PC-9 (cell line): ENCODE results near the gene SPTSSA. TPM values are rescaled to one million over a fixed set of nuclear protein-coding genes. Genes with fewer than 3 reads are reported as not detected.
A peak's percentile ranks its signal among the peaks of the same experiment; 100 is the strongest.
"Not testable (repeated sequence)": the region's sequence is repeated elsewhere in the genome, so short reads cannot be mapped to it uniquely, and the experiment has no call there.

Source experiments
- BruUV-seq: library from RNA; stranded (reverse); fragments of 400-500 nt; replicated peaks from 2 replicates; lab custom pipeline; 2021; lab: Mats Ljungman, UMichigan
- CTCF ChIA-PET: fragments of 300-600 bp; sonication (Branson Sonifier 250); formaldehyde crosslinking; loops from one replicate; lab custom pipeline; 2022; ENCODE audit warnings: antibody characterized with exemption; lab: Charles Lee
- POLR2A ChIA-PET: fragments of 300-600 bp; sonication (Branson Sonifier 250); formaldehyde crosslinking; loops from one replicate; lab custom pipeline; 2022; ENCODE audit warnings: antibody characterized with exemption; ENCODE audit not compliant: unreplicated experiment; lab: Charles Lee
- DNase-seq, 2 experiments: peaks; one replicate each; pipeline versions ENCODE4 v3.0.0 to v3.0.0-alpha.2; 2015 to 2022; ENCODE audit warnings: mixed read lengths in 1 of 2
- H2AFZ ChIP-seq: fragments of 200-600 bp; sonication (generic); 2 replicates; pipeline ENCODE4 v1.8.1; 2017; ENCODE audit warnings: antibody characterized with exemption
- H3F3A ChIP-seq: fragments of 200-600 bp; sonication (generic); 2 replicates; pipeline ENCODE4 v1.8.1; 2017; ENCODE audit warnings: antibody characterized with exemption, mild to moderate bottlenecking, low read depth; ENCODE audit not compliant: insufficient read depth
- H3K27ac ChIP-seq: fragments of 200-600 bp; sonication (generic); 2 replicates; pipeline ENCODE4 v1.6.1; 2016; ENCODE audit warnings: mixed run types
- H3K27me3 ChIP-seq: fragments of 200-600 bp; sonication (generic); 2 replicates; pipeline ENCODE4 v1.6.1; 2016; ENCODE audit warnings: low read depth, mixed run types; ENCODE audit not compliant: insufficient read depth
- H3K36me3 ChIP-seq: fragments of 200-600 bp; sonication (generic); 2 replicates; pipeline ENCODE4 v1.6.1; 2016; ENCODE audit warnings: low read depth, mixed run types
- H3K4me1 ChIP-seq: fragments of 200-600 bp; sonication (generic); replicated peaks from 2 replicates; pipeline ENCODE4 v1.6.1; 2016; ENCODE audit warnings: mixed run types; ENCODE audit not compliant: insufficient read depth
- H3K4me2 ChIP-seq: fragments of 200-600 bp; sonication (generic); 2 replicates; pipeline ENCODE4 v1.6.1; 2017; ENCODE audit warnings: mixed run types
- H3K4me3 ChIP-seq: fragments of 200-600 bp; sonication (generic); 2 replicates; pipeline ENCODE4 v1.6.1; 2016; ENCODE audit warnings: mixed run types
- H3K79me2 ChIP-seq: fragments of 200-600 bp; sonication (generic); 2 replicates; pipeline ENCODE4 v1.6.1; 2017; ENCODE audit warnings: low read depth, mixed run types
- H3K9me2 ChIP-seq: fragments of 200-600 bp; sonication (generic); 2 replicates; pipeline ENCODE4 v1.8.1; 2017; ENCODE audit warnings: mild to moderate bottlenecking; ENCODE audit not compliant: insufficient read depth
- H3K9me3 ChIP-seq: fragments of 200-600 bp; sonication (generic); 2 replicates; pipeline ENCODE4 v1.8.1; 2016; ENCODE audit warnings: low read depth; ENCODE audit not compliant: insufficient read depth
- H4K20me1 ChIP-seq: fragments of 200-600 bp; sonication (generic); 2 replicates; pipeline ENCODE4 v1.8.1; 2017; ENCODE audit not compliant: insufficient read depth
- CTCF ChIP-seq: fragments of 200-600 bp; sonication (generic); conservative IDR thresholded peaks from 2 replicates; pipeline ENCODE4 v1.6.1; 2017; ENCODE audit warnings: mixed run types, antibody characterized with exemption, mild to moderate bottlenecking, moderate library complexity
- EZH2 ChIP-seq: fragments of 200-600 bp; sonication (generic); IDR thresholded peaks from 2 replicates; pipeline ENCODE4 v1.8.0; 2017; ENCODE audit warnings: antibody characterized with exemption, low read depth
- intact Hi-C: fragments of 100-400 bp; cut with micrococcal nuclease; formaldehyde crosslinking; loops from one replicate; pipeline ENCODE4 v1.10.0; 2022; ENCODE audit not compliant: unreplicated experiment
- total RNA-seq: library from RNA; stranded (reverse); gene quantifications from 2 replicates; pipeline ENCODE4 v1.2.3, GENCODE V29; 2021

Gene SPTSSA
- total RNA-seq, 1 experiment from 2014 or later, result 21.6 TPM

DNA sequence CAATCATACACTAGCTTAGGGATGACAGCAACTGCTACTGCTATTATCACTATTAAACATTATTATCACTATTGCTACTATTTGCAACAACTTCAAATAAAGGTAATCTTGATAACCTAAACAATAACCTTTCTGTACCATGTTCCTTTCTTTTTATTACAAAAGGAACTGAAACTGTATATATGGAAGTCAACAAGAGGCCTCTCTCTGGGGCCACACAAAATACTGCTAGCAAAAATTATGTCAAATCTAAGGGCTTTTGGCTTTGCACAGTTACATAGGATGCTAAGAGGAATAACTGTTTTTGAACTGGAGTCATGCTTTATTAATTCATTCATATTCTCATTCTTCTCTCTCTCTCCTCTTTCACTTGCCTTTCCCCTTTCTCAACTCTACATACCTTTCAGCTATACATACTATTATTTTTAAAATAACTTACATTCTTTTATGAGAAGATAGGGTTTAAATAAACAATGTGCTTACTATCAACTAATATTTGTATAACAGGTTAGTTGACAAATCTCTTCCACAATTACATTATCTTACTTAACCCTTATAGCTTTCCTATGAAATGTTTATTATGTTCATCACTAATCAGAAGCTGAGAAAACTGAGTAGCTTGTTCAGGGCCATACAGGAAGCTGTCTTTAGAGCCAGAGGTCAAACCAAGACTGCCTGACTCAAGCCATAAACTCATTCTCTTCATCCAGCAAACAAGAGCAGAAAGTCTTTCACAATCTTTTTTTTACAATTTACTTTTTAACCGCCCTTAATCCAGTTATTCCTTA is 25.7 kb downstream of the SPTSSA start:
- H3K9me3 ChIP-seq, result no peaks in the 10 kb centered on the region
- CTCF ChIA-PET, result no interaction called here
- BruUV-seq, result no TSS peak
- intact Hi-C loops, result no loop called here
- H3K79me2 ChIP-seq, result peaks cover 12% of the 10 kb centered on the region; the same call in 1 of the 2 replicates
- H3K27me3 ChIP-seq, result no peaks in the 10 kb centered on the region
- H3K4me2 ChIP-seq, result no peak overlapping the region
- H3K4me3 ChIP-seq, result no peak overlapping the region
- no peak overlapping the region for H2AFZ ChIP-seq
- H3K27ac ChIP-seq, result peak overlapping the region; percentile 41
- H3K9me2 ChIP-seq, result no peaks in the 10 kb centered on the region
- H3K4me1 ChIP-seq, result peaks cover 24% of the 10 kb centered on the region
- TF ChIP-seq CTCF (no peak), EZH2 (no peak)
- peak in 1 of 2 experiments; percentile 90 for DNase-seq
- POLR2A ChIA-PET, result interaction anchor here (0.7 kb wide), 1 partner anchor 535 kb away, joined by 12 read pairs; no protein-coding TSS in a partner anchor
- peaks cover 4% of the 10 kb centered on the region; the same call in 1 of the 2 replicates for H4K20me1 ChIP-seq
- H3F3A ChIP-seq, result peaks cover 15% of the 10 kb centered on the region; the same call in 1 of the 2 replicates
- 0 out of 2 replicates have a peak, but pooled peaks cover 6% of the 10 kb centered on the region for H3K36me3 ChIP-seq

GRCh38 chr14:34433957-34434356 is 28.1 kb downstream of the SPTSSA start:
- H3K27me3 ChIP-seq, result no peaks in the 10 kb centered on the region
- no peak overlapping the region for H3K4me2 ChIP-seq
- ChIA-PET CTCF (no interaction called here), POLR2A (no interaction called here)
- no peak overlapping the region for H3K4me3 ChIP-seq
- 0 out of 2 replicates have a peak, but pooled peaks cover 6% of the 10 kb centered on the region for H3K36me3 ChIP-seq
- BruUV-seq, result no TSS peak
- DNase-seq, result no peak
- H3K4me1 ChIP-seq, result peaks cover 24% of the 10 kb centered on the region
- peaks cover 12% of the 10 kb centered on the region; the same call in 1 of the 2 replicates for H3K79me2 ChIP-seq
- H3K27ac ChIP-seq, result no peak overlapping the region
- intact Hi-C loops, result no loop called here
- no peak overlapping the region for H2AFZ ChIP-seq
- H3K9me2 ChIP-seq, result no peaks in the 10 kb centered on the region
- TF ChIP-seq CTCF, result no peak
- no peak for TF ChIP-seq EZH2
- peaks cover 15% of the 10 kb centered on the region; the same call in 1 of the 2 replicates for H3F3A ChIP-seq
- H4K20me1 ChIP-seq, result peaks cover 4% of the 10 kb centered on the region; the same call in 1 of the 2 replicates
- H3K9me3 ChIP-seq, result no peaks in the 10 kb centered on the region

DNA sequence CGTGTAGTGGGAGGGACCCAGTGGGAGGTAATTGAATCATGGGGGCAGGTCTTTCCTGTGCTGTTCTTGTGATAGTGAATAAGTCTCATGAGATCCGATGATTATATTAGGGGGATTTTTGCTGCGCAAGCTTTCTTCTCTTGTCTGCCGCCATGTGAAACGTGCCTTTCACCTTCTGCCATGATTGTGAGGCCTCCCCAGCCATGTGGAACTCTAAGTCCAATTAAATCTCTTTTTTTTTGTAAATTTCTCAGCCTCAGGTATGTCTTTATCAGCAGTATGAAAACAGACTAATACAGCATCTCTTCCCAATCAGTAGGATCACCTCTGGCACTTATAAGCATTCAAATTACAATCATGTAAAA is 34.0 kb downstream of the SPTSSA start:
- H2AFZ ChIP-seq, H3K4me2 ChIP-seq, H4K20me1 ChIP-seq, H3K27me3 ChIP-seq, H3K27ac ChIP-seq, BruUV-seq, CTCF ChIA-PET, H3K9me3 ChIP-seq, DNase-seq, H3K79me2 ChIP-seq, H3K4me3 ChIP-seq, H3K9me2 ChIP-seq, H3K36me3 ChIP-seq, POLR2A ChIA-PET: not testable (repeated sequence)
- peaks cover 14% of the 10 kb centered on the region; the same call in 1 of the 2 replicates for H3F3A ChIP-seq
- intact Hi-C loops, result loop anchor here (5.0 kb wide), 1 partner anchor 69 kb away; no protein-coding TSS in a partner anchor
- H3K4me1 ChIP-seq, result peaks cover 22% of the 10 kb centered on the region
